ENCODE measurements around the gene ARGLU1.

Gene ARGLU1

GRCh38 chr13:106532111-106532929 lies 35.6 kb downstream of the ARGLU1 start:
- no peak overlapping the region for H3K9ac ChIP-seq (ENCODE audit: low read length)
- peaks cover 8% of the 10 kb centered on the region; the same call in 1 of the 2 replicates for H3F3A ChIP-seq (ENCODE audit: insufficient read depth)
- H3K9me2 ChIP-seq (replicated peaks; ENCODE audit: insufficient read depth, low read length) = no peaks in the 10 kb centered on the region
- H3K27me3 ChIP-seq (ENCODE audit: low read length) = no peaks in the 10 kb centered on the region
- H2AFZ ChIP-seq (ENCODE audit: low read depth, low read length, severe bottlenecking) = no peak overlapping the region
- 0 out of 2 replicates have a peak, but pooled peaks cover under 1% of the 10 kb centered on the region for H4K20me1 ChIP-seq (ENCODE audit: low read depth, low read length)
- H3K79me2 ChIP-seq (ENCODE audit: insufficient read depth, low read length) = no peaks in the 10 kb centered on the region
- H3K9me3 ChIP-seq (ENCODE audit: insufficient read depth, low read length) = no peaks in the 10 kb centered on the region
- no peak overlapping the region for H3K4me3 ChIP-seq (ENCODE audit: insufficient read depth, low read length, poor library complexity, severe bottlenecking)
- no peak for TF ChIP-seq EZH2phosphoT487 (conservative IDR thresholded peaks at IDR 0.05; ENCODE audit: low read length)
- TF ChIP-seq CTCF (IDR thresholded peaks at IDR 0.05; ENCODE audit: insufficient read depth, low read length, poor library complexity, severe bottlenecking) = no peak
- H3K4me2 ChIP-seq (ENCODE audit: low read depth, low read length, poor library complexity, severe bottlenecking) = no peak overlapping the region
- no peak overlapping the region for H3K27ac ChIP-seq (ENCODE audit: low read depth, low read length)
- no peaks in the 10 kb centered on the region for H3K36me3 ChIP-seq (ENCODE audit: low read length)

- no peak overlapping the region for H3K9ac ChIP-seq (ENCODE audit: low read length)
These were observed 36.9 kb downstream of the ARGLU1 start for GRCh38 chr13:106530980-106531481.

GRCh38 chr13:106530171-106530851 lies 37.6 kb downstream of the ARGLU1 start:
- no peak overlapping the region for H3K9ac ChIP-seq (ENCODE audit: low read length)
- no peaks in the 10 kb centered on the region for H3K36me3 ChIP-seq (ENCODE audit: low read length)
- H3K9me3 ChIP-seq (ENCODE audit: insufficient read depth, low read length) = no peaks in the 10 kb centered on the region
- TF ChIP-seq CTCF (IDR thresholded peaks at IDR 0.05; ENCODE audit: insufficient read depth, low read length, poor library complexity, severe bottlenecking) (no peak), EZH2phosphoT487 (conservative IDR thresholded peaks at IDR 0.05; ENCODE audit: low read length) (no peak)
- no peak overlapping the region for H3K27ac ChIP-seq (ENCODE audit: low read depth, low read length)
- no peak overlapping the region for H2AFZ ChIP-seq (ENCODE audit: low read depth, low read length, severe bottlenecking)
- no peaks in the 10 kb centered on the region for H3K79me2 ChIP-seq (ENCODE audit: insufficient read depth, low read length)
- no peak overlapping the region for H3K4me2 ChIP-seq (ENCODE audit: low read depth, low read length, poor library complexity, severe bottlenecking)
- H3K9me2 ChIP-seq (replicated peaks; ENCODE audit: insufficient read depth, low read length) = no peaks in the 10 kb centered on the region
- no peaks in the 10 kb centered on the region for H4K20me1 ChIP-seq (ENCODE audit: low read depth, low read length)
- no peak overlapping the region for H3K4me3 ChIP-seq (ENCODE audit: insufficient read depth, low read length, poor library complexity, severe bottlenecking)
- H3K27me3 ChIP-seq (ENCODE audit: low read length) = no peaks in the 10 kb centered on the region
- no peaks in the 10 kb centered on the region for H3F3A ChIP-seq (ENCODE audit: insufficient read depth)

More at GRCh38 chr13:106530980-106531481, 36.9 kb downstream of the ARGLU1 start:
- Histone ChIP-seq H3K9me2 (replicated peaks; ENCODE audit: insufficient read depth, low read length) (no peaks in the 10 kb centered on the region), H3K27ac (ENCODE audit: low read depth, low read length) (no peak overlapping the region), H3K79me2 (ENCODE audit: insufficient read depth, low read length) (no peaks in the 10 kb centered on the region), H3K27me3 (ENCODE audit: low read length) (no peaks in the 10 kb centered on the region), H3F3A (ENCODE audit: insufficient read depth) (no peaks in the 10 kb centered on the region), H3K36me3 (ENCODE audit: low read length) (no peaks in the 10 kb centered on the region), H3K4me2 (ENCODE audit: low read depth, low read length, poor library complexity, severe bottlenecking) (no peak overlapping the region), H4K20me1 (ENCODE audit: low read depth, low read length) (no peaks in the 10 kb centered on the region), H3K4me3 (ENCODE audit: insufficient read depth, low read length, poor library complexity, severe bottlenecking) (no peak overlapping the region), H3K9me3 (ENCODE audit: insufficient read depth, low read length) (no peaks in the 10 kb centered on the region), H2AFZ (ENCODE audit: low read depth, low read length, severe bottlenecking) (no peak overlapping the region)
- TF ChIP-seq CTCF (IDR thresholded peaks at IDR 0.05; ENCODE audit: insufficient read depth, low read length, poor library complexity, severe bottlenecking) (no peak), EZH2phosphoT487 (conservative IDR thresholded peaks at IDR 0.05; ENCODE audit: low read length) (no peak)
